ENCODE measurements around the gene KRT77. TPM values are rescaled to one million over a fixed set of nuclear protein-coding genes. Genes with fewer than 3 reads are reported as not detected.
A peak's percentile ranks its signal among the peaks of the same experiment; 100 is the strongest.
"Not testable (repeated sequence)": the region's sequence is repeated elsewhere in the genome, so short reads cannot be mapped to it uniquely, and the experiment has no call there.

KRT77 gene
- total RNA-seq, 1 donor from 2014 or later = not detected

DNA sequence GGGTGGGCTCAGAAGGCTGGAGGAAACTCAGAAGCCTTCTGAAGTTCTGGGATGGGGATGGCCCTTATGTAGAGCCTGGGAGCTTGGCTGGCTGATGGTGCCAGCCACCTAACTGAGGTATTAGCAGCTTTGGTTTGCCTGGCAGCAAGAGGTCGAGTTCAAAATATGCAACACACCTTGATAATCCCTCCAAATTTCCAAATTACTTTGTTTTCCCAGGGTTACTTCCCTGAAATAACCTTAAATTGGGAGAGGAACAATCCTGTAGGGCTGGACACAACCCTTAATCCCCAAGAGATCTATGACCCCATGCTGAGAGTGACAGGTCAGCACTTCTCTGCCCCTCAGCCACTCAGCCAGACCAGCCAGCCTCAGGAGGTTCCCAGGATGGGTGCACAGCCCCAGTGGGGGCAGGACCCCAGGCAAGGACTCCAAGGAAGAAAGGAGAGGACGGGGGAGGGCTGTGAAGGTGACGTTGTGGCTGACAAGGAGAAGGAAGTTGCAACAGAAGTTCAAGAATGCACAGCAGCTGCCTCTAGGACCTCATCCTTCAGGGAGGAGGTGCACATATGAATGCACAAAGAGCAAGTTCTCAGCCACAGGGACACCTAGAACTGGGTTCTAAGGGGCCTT is 18.6 kb upstream of the KRT77 start:
- DNase-seq = no peak

DNA sequence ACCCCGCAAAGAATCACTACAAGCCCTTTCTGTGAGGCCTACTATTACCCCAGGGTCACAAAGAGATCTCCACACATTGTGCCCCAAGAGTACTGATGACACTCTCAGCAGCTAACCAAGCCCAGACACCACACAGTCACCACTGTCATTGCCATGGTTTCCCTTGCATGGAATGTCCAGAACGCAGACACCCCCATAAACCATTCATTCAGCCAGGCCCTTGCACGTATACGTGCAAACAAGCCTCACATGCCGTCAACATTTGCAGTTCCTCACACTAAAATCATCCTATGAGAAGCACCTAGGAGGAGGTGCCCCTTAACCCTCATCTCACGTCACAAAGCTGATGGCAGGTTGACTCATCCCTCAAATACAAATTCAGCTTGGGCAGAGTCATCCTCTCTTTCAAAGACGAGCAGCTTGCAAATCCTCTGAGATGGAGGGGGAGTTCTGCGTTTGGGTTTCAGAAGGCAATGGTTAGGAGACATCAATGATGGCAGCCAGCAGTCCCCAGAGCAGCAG is 17.1 kb upstream of the KRT77 start:
- no peak for DNase-seq

DNA sequence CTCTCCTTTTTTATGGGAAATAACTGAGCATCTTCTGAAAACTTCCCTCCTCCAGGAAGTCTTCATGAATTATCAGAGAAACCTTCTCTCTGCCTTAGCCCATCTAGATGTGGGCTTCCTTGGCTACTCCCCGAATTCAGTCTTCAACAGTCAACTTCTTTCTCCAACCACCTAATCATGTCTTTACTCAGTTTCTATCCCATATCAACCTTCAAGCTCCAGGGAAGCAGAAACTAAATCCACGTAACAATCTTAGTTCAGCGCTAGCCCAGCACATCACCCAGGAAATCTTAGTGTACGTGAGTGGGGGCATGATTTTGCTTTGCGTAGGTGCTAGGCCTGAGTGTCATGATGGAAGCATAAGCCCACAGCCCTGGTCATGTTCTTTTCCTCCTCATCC is 12.7 kb upstream of the KRT77 start:
- no peak for DNase-seq

GRCh38 chr12:52715416-52715815 is 12.1 kb upstream of the KRT77 start:
- no peak for DNase-seq

DNA sequence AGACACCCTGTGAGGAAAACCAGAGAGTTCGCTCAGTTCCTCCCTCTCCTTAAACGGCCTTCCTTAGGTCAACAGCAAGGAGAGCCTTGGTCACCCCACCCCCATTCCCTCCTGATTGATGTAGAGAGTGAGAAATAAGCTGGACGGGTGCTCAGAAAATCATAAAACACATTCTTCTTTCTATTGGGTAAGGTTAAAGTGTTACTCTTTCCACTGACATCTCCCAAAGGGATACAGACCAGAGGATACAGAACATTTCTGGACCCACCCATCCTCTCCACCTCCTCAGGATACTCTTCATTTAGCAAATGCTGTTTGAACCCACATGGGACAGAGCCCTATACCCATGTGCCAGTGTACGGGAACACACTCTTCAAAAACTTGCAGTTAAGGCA is 11.6 kb upstream of the KRT77 start:
- no peak for DNase-seq

DNA sequence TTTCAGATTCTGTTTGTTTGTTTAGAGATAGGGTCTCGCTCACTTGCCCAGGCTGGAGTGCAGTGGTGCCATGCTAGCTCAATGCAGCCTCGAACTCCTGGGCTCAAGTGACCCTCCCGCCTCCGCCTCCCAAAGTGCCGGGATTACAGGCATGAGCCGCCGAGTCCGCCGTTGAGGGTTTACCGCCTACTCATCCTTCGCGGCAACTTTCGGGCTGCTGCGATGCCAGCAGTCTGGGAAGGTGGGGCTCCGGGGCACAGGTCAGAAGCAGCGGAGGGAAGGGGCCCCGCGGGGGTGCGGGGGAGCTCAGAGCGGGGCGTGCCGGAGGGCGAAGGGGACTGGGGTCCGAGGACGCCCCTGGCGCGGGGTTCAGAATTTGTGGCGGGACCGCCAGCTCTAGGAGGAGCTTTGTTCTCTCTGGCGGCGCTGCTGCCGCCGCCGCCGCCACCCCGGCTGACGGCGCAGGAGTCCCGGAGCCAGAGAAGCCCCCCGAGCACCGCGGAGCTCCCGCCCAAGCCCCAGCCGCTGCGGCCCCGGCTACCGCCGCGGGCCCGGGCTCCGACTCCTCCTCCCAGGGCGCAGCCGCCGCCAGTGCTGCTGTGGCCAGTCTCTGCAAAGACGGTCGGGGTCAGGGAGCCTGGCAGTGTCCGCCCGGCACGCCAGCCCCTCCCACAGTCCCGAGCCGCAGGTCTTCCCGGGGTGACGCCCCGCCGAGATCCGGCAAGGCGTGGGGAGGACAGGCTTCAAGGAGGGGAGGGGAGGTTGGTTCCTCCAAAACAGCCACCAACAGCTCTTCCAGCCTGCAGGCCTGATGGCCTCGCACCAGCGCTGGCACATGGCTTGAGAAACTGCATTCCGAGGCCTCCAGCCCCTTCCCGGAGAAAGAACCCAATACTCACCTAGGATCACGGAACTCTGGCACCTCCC is 10.9 kb upstream of the KRT77 start:
- no peak for DNase-seq

DNA sequence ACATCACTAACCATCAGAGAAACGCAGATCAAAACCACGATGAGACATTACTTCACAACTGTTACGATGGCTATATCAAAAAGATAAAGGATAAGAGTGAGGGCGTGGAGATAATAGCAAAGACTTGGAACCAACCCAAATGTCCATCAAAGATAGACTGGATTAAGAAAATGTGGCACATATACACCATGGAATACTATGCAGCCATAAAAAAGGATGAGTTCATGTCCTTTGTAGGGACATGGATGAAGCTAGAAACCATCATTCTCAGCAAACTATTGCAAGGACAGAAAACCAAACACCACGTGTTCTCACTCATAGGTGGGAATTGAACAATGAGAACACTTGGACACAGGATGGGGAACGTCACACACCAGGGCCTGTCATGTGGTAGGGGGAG is 8.8 kb upstream of the KRT77 start:
- not testable (repeated sequence) for DNase-seq

DNA sequence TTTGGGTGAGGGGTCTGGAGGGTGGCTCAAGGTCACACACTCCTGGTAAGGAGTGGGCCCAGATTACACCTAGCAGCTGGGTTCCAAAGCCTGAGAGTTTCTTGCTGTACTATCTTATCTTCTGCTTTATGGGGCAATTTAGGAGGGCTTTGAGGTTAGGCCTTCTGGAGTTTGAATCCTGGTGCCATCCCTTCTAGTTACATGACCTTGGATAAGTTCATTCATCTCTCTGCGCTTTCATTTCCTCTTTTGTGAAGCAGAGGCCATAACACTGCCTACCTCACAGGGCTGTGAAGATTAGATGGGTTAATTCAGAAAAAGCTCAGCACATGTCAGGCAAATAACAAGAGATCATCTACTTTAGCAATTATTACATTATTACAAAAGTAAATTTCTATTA is 7.4 kb upstream of the KRT77 start:
- DNase-seq = no peak

DNA sequence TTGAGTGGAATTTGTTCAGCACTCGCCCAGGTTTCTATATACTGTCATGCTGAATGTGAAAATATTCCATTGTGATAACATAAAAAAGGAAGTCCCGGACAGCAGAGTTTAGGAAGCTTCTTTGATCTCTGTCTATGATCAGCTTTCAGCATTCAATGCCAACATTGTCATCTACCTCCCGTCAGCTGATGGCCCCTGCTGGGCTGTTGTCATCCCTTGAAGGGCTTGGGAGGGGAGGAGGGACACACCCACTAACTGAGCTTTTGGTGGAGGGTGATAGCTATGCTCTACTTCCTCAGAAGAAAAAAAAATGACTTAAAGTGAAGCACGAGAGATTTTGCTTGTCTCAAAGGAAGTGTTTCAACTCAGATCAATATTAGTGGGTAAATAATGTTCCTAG is 4.7 kb upstream of the KRT77 start:
- no peak for DNase-seq

DNA sequence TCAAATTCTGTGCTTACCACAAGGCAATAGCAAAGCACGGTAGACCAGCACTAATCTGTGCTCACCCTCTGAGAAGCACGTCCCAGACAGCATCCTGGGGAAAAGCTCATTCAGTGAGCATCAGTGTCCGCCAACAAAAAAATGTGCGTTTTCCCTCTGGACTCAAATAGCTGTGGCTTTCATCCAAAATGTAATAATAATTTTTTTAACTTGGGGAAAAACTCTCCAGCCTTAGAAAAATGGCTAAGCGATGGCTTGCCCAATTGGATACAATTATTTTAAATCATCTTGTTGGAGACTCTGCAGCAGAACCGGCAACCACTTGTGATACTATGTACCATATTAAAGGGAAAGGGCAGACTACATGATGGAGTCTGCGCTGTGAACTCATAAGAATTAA is 1.1 kb upstream of the KRT77 start:
- no peak for DNase-seq

- DNase-seq = no peak
Observed at GRCh38 chr12:52703878-52704277, 554 bp upstream of the KRT77 start.

DNA sequence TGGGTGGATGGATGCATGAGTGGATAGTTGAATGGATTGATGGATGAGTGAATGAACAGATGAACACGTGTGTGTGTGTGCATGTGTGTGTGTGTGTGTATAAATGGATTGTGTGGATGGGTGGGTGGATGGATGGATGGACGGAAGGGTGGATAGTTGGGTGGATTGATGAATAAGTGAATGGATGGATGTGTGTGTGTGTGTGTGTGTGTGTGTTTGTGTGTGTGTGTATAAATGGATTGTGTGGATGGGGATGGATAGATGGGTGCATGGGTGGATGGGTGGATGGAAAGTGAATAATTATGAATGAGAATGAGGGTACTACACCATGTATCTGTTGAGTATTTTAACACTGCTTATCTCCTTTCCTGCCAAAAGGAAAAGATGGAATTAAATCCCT is 986 bp downstream of the KRT77 start:
- DNase-seq = no peak

DNA sequence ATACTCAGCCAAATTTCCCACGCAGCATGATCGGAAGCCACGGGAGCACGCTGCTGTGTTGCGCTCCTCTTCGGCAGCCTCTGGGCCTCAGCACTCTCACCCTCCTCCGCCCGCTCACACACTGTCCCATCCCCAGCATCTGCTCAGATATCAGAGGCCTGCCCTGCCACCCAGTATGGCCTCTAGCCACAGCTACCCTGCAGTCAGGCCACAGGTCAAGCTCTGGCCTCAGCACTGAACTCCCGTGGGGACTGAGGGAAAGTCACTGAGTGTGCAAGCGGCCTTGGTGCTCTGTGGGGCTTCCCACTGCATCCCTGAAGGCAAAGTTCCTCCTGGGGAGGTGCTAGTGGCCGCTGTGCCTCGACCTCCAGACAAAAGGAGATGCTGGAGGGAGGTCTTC is 2.0 kb downstream of the KRT77 start:
- DNase-seq = no peak

DNA sequence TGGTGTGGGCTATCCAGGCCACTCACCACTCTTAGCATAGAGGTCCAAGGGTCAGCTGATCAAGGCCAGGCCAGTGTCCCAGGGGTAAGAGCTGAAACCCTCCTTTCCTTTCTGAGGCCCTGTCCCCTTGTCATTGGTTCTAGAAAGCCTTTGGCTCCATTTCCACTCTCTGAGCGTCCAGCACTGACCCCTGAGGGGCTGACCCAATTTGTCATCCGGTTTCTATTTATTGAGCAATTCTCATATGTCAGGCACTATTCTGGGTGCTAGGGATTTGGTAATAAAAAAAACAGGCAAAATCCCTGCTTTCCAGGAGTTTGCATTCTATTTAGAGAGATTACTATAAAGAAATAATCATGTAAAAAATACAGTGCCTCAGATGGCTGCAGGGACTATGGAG is 3.4 kb downstream of the KRT77 start:
- no peak for DNase-seq

- DNase-seq = no peak
Observed at GRCh38 chr12:52699373-52699772, 4.0 kb downstream of the KRT77 start.

- DNase-seq = no peak
Observed at GRCh38 chr12:52698651-52699340, 4.5 kb downstream of the KRT77 start.

GRCh38 chr12:52697058-52697582 is 6.2 kb downstream of the KRT77 start:
- no peak for DNase-seq

DNA sequence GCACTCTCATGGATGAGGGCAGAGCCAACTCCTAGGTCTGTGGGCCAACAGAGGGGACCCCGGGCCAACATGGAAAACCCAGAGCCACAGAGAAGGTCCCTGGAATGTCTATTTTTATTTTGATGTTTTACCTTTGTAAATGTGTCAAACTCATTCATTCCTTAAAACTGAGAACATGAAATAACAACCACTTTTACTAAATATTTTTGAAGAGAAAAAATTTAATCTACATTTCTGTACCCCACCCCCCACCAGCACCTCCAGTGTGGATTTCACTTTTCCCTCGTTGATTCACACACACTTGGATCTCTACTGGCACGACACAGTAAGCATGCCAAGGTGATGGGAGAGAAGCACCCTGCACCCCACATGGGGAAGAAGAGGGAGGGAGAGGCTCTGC is 6.7 kb downstream of the KRT77 start:
- no peak for DNase-seq

DNA sequence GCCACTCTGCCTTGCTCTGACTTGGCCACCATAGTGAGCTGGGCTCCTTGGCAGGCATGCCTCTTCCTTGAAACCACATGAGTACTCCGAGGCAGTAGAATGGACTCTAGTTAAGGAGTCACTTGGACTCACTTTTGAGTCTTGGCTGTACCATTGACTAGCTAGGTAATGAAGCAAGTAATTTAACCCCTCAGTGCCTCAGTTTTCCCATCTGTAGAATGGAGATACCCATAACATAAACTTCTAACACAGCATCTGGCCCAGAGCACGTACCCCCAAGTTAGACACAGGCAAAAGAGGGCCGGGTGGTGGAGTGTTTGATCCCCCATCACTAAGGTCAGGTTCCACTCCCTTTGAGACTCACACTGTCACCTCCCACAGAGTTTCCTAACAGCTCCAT is 8.3 kb downstream of the KRT77 start:
- no peak for DNase-seq

DNA sequence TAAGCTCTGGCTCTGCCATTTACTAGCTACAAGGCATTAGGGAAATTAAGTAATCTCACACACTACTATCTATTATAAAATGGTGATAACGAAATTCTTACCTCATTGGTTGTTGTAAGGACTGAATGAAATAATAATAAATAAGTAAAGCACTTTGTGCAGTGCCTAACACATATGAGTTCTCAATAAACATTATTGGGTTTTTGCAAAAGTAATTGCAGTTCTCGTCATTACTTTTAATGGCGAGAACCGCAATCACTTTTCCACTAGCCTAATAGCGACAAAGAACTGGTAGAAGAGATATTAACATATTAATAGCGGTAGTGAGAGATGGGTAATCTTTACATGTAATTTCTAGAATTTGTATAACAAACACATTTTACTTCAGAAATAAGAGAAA is 9.2 kb downstream of the KRT77 start:
- no peak for DNase-seq

DNA sequence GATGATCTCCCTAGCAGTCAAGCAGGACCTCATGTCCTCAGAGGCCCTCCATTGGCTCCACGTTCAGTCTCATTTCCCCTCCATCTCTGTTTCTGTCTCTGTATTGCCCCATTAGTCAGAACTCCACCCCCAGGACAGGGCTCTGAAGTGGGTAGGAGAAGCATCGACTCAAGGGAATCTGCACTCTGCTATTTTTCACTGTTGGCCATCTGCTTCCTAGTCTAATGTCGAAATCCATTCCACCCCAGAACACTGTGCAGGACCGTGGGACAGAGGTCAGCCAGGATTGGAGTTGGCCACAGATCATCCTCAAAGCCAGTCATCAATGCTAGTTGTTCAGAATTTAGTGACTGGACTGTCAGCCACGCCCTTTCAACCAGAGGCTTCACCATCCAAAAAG is 10.1 kb downstream of the KRT77 start:
- no peak for DNase-seq

GRCh38 chr12:52692254-52692653 is 11.1 kb downstream of the KRT77 start:
- peak; percentile 8 for DNase-seq

DNA sequence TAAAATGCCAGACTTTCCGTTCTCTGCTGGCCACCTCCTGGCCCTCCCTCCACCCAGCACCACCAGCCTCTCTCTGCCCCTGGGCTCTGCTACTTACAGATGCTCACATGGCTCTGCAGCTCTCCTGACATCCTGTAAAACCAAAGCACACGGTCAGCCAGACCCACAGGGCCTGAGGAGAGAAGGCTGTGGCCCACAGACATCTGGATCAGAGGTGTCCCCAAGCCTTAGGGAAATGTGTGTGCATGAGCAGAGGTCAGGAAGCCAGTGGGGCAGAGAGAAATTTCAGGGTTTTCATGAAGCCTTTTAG is 11.5 kb downstream of the KRT77 start:
- DNase-seq = no peak

Measured in dermis blood vessel endothelial cell (primary cell).